ENCODE results near the gene ADAMTS16.
A peak's percentile ranks its signal among the peaks of the same experiment; 100 is the strongest.

Gene ADAMTS16

DNA sequence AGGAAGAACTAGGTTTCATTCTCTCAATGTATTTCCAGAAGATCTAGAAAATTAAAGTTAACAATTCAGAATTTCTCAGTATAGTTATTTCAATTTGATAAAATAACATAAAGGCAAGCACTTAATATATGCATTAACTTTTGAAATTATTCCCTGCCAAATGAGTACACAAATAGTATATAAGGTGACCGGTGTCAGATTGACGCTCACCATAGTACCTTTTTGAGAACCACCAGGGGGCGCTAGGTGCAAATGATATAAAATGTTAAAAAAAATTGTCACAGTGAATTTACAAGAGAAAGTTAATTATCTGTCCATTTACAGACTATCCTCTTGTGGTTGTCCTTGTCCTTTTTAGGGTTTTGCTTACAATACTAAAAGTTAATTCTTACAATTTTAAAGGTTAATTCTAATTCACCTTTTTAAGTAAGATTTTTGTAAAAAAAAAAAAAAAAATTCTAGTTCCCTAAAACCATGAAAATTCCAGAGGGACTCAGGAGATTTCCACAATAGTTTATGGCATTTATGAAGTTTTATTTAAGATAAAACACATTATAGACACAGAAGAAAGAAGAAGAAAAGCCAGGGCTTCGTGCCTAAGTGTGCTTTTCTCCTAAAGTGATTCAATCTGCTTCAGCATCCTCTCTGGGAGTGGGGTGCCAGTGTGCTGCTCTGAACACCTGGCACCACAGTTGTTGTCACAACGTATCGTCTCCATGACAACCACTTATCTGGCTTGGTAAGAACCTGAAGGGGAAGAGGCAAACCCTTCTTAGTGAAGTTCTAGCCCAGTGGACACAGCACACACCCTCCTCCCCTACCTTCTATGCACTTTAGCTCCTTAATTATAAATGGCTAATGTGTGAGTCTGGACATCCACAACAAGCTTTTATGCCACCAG is 1.7 kb downstream of the ADAMTS16 start:
- peak; percentile 46 for DNase-seq

DNA sequence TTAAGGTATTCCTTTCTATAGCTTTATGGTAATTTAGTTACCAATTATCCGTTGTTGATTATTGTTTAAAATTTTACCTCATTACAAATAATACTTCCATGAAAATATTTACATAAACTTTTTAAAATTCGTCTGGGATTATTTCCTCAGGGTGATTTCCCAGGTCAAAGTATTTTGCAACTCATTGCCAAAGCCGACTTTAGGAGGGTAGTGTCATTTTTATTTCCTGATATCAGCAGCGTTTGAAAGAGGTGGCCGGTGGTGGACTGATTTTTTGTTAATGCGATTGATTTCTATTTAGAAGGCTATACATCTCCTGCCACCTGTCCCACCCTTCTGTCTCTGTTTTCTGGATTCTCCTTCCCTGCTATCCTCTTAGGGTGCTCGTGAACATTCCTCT is 4.3 kb downstream of the ADAMTS16 start:
- no peak for DNase-seq

DNA sequence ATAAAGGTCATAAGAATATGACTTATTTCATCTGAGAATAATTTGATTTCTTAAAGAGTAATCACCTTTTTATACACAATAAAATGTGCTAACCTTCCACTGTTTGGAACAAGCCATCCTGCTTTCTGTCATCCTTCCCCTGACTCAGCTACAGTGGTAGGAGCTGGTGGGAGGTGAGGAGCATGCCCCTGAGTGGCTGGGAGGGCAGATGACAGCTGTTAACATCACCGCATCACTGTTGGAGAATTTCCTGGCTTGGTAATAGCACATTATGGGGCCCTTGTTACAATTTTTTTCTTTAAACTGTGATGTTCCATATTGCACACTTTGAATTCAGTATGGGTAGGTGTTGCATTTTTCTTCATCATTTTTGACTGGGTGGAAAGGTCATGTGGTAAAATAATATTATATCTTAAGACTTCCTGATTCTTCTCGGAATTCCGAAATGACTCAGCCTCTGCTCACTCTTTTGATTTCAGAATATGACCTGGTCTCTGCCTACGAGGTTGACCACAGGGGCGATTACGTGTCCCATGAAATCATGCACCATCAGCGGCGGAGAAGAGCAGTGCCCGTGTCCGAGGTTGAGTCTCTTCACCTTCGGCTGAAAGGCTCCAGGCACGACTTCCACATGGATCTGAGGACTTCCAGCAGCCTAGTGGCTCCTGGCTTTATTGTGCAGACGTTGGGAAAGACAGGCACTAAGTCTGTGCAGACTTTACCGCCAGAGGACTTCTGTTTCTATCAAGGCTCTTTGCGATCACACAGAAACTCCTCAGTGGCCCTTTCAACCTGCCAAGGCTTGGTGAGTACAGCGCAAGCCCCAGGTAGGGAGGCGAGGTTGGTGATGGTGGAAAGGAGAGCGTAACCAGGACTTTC is 5.8 kb downstream of the ADAMTS16 start:
- DNase-seq: no peak

DNA sequence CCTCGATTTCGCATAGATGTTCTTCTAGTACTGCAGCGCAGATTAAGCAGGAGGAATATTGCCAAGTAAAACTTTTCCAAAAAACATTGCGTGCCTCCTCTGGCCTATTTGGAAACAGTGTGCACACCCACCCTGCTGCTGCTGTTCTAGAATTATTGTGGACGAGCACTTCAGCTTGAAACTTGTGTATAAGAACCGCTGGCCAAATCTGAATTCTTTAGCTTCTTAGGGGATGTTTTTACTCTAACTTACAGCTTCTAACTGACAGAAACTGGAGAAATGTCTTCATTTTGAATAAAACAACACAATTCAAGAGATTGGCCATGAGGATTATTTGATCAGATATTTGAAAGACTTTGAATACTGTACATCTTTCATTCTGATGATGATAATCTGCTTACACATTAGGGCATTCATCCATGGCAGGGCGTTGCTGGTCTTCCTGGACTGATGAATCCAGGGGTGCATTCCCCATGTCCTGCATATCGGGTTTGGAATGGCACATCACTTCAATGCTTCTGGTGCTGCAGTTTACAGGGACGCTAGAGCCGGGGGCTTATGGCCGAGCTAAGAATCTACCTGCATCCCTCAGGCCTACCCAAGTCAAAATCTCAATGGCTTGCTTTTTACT is 6.5 kb downstream of the ADAMTS16 start:
- DNase-seq: no peak

DNA sequence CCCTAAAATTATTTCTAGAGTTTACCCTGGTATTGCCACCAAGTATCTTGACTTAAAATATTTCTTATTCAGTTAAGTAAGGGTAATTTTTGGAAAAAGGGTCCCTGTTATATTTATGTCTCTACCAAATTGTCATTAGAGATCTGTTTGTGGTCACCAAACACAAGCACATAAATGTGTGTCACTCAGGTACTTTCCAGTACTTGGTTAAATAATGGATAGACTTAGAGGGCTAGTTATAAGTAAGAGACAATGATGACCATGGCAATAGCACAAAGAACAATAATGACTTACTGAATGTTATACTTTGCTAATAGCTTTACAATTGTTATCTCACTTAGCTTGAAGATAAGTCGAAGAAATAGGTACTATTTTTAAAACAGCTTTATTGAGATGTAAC is 9.0 kb downstream of the ADAMTS16 start:
- no peak for DNase-seq

DNA sequence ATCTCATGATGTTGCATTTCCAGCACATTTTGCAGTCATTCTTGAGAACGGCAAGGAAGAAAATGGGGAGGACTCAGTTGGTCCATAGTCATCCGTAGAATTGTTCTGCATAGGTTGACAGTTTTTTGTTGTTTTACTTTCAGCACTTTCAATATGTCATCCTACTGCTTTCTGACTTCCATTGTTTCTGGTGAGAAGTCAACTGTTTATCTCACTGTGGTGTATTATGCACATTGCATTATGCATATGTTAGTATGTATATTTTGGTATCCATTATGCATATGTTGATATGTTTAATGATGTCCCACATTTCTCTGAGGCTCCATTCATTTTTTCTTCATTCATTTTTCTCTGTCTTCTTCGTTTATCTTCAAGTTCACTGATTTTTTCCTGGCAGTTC is 10.5 kb downstream of the ADAMTS16 start:
- no peak for DNase-seq

DNA sequence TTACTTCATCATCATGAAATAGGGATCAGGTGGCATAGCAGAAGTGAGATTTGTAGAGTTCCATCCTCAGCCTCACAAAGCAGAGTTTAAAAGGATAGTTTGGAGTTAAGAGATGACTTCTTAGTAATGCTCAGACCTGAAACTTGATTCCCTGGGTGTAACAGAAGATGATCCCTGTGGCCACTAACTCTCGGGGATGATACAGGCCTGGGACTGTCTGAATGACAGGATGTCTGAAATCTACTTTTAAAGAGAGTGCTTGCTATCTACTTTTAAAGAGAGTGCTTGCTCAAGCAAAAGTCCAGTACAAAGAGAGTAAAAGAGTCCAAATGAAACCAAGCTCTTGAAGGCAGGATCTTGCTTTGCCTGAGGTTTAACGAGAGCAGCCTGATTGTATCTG is 14.6 kb downstream of the ADAMTS16 start:
- DNase-seq: no peak

DNA sequence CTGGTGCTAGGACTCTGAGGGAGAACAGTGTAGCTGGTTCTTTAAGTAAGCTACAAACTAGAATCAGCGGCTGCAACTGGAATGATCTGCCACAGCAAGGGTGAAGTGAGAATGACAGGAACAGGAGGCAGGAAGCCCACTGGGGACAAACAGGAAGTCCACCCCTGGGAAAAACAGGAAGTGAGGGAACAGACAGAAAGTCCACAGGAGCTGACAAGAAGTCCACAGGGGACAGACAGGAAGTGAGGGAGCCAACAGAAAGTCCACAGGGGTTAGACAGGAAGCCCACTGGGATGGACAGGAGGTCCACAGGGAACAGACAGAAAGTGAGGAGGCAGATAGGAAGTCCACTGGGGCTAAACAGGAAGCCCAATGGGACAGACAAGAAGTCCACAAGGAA is 15.5 kb downstream of the ADAMTS16 start:
- DNase-seq: no peak

DNA sequence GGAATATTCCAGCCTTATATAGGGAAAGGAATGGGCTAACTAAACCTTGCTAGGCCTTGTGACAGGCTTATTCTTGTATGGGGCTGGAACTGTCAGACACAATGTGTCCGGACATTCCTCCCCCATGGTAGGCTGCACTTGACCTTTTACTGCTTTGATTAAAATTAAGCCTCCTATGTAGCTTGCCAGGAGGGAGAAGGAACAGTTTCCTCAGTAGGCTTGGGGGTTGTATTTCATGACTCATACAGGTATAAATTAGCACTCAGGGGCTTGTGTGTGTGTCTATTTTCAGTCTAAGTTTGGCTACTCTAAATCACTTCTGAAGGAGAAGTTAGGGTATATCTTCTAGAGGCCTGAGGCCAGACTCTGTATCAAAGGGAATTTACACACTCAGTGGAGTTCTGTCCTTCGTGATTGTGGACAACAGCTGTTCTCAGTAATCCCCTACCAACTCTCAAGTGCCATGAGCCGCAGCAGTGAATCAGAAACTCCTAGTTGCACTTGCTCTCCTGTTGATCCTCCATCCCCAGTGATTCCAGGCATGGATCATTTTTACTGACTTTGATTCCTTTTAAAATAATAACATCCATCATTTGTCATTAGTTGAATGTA is 16.4 kb downstream of the ADAMTS16 start:
- no peak for DNase-seq

DNA sequence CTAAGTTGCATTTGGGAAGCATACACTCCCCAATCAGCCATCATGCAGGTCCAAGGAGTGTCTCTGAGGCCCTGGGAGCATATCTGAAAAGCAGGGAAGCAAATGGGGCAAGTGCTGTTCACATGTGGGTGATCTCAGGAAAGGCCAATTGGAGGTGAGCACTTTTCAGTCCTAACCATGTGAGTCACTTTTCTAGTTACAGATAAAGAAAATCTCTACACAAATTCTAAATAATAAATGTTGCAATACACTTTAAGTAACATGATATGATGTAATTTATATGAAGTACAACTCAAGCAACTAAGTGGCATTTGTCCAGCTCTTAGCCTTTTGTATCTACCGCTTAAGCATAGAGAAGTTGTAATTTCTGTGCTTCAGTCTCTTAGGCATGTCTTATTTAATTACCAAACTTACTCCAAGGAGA is 18.4 kb downstream of the ADAMTS16 start:
- no peak for DNase-seq

DNA sequence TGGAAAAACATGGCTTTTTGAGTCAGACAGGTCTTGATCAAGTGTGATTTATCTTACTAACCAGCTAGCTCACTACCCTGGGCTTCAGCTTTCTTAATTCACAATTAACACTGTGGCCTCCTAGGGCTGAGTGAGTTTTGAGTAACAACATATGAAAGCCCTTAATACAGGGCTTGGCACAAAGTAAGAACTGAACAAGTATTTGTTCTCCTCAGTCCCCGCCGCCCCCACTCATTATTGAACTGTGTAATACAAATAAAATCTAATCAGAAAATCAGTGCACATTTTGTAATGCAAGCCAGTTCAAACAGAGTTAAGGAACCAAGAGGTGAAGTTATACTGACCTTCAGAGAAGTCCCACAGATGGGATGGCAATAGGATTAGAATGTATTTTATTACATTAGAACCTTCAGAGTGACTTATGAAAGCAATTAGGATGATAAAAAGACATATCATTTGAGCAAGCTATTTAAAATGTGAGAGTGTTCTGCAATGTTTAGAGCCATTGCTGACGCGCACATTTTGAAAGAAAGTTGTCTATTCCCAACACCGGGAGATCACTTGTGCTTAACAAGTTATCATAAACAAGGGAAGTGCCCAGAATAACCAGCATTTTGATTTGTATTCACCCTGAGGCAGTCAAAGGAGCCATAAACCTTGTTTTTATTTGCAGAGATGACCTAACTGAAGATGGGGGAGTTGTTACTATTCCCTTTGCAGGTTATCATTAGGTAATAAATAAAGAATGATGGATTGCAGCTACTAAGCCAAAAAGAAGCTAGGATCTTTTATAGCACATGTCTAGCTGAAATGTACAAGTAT is 19.4 kb downstream of the ADAMTS16 start:
- no peak for DNase-seq

DNA sequence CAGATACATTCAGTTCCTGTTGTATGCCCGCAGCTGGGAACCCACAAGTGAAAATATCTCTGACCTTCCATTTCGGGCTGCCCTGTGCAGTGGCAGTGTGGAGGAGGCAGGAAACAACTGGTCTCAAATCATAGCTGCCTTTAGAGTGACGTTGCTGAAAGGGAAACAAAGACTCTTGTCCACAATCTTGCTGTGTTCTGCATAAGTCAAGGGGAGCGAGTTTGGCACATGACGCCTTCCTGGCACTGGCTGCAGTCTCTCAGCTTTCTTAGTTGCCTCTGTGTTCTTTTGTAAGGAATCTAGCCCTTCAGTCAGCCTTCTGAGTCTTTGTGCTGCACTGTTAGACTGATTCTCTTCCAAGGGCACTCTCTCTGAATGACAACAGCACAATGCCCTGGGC is 24.0 kb downstream of the ADAMTS16 start:
- DNase-seq: no peak

DNA sequence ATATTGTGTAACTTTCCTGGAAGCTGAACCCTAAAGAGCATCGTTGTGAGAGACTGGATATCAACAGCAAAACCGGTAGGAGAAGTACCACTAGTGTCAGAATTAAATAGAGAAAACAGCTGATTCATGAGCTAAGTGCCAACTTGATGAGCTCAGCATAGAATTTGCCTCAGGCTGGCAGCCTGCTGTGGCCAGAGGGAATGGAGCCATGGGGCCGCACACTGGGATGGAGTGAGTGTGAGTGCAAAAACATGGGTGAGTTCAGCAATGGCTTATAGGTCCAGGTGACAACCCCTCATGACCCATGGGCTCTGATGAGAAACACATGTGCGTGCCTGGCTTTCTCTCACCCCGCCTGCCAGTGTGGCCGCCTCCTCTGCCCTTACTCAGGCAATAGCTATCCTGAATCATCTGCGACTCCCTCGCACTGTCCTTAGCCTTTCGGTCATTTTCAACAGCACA is 25.4 kb downstream of the ADAMTS16 start:
- no peak for DNase-seq

DNA sequence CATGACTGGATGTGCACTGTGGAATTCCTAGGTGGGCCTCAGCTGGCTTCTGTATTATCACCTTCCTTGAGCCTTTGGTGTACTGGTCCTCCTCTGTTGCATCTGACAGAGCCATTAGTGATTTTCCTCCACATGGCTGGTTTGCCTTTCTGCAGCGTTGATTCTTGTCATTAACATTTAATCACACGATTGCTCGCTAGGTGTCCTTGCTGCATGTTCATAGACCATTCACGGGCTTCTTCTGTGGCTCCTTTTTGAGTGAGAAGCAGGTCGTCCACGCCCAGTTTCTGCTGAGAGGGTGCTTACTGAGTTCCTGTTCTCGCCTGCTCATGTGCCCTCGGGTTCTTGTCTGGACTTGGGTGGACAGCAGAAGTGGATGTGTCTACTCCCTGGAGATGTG is 29.3 kb downstream of the ADAMTS16 start:
- no peak for DNase-seq

DNA sequence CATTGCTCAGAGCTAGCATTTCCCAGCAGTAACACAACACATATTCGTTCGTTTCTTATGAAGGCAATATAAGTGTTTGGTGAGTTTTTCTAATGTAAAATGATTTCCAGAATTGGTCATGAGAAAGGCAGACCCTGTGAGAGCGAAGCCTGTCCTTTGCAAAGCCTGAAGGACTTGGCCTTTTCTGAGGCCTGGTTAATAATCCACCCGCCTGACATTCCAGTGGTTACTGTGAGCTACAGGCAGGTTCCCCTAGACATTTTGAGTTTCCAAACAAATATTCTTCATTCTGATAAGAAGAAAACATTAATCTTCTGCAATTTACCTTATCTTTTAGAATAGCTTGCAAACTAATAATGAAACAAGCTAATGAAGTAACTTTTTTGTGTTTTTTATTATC is 38.0 kb downstream of the ADAMTS16 start:
- no peak for DNase-seq

DNA sequence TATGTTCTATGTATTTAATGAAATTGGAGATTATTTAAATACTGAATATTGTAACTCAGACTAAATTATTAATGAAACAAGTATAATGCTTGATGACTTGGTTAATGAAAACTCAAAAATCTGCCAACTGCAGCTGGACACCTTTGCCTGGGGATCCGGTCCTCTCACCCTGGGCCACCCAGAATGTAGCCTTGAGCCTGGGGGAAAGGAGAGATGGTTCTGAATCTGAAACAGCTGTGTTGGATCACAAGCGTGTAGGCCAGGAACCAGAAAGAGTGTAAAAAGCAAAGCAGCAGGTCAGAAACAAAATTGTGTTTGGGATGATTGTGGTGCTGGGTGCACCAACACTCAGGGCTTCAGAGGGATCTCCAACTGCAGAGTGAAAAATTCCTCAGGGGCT is 38.5 kb downstream of the ADAMTS16 start:
- no peak for DNase-seq

DNA sequence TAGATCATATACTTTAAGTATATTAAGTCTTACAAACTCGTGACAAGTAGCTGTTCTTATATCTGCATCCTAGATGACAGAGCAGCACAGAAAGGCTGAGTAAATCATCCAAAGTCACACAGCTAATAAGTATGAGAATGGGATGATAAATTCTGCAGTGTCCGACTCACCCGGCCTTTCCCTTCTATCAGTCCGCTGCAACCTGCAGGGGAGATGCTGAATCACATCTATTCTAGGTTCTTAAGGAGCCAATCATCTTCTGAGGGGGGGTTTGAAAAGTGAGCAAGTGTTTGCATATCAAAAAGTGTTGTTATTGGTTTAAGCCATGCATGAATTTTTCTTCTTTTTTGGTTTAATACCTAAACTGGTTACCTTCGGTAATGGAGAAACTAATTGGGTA is 38.9 kb downstream of the ADAMTS16 start:
- DNase-seq: no peak

DNA sequence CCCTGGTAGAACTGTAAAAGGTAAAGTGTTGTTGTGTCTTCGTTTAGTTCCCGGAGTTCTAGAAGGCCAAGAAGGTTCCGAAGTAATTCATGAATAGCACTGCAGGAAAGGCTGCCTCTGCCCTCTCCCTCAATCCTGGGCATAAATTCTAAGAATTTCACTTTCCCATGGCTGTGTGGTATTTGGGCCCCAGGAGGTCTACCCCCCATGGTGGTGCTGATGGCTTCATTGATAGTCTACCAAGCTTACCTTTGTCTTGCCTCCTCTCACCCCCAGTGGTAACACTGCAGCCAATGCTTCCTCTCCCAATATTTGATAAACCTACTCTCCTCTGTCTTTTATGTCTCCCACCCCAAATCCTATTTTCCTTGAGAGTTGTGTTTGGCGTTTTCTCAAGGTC is 39.5 kb downstream of the ADAMTS16 start:
- no peak for DNase-seq

DNA sequence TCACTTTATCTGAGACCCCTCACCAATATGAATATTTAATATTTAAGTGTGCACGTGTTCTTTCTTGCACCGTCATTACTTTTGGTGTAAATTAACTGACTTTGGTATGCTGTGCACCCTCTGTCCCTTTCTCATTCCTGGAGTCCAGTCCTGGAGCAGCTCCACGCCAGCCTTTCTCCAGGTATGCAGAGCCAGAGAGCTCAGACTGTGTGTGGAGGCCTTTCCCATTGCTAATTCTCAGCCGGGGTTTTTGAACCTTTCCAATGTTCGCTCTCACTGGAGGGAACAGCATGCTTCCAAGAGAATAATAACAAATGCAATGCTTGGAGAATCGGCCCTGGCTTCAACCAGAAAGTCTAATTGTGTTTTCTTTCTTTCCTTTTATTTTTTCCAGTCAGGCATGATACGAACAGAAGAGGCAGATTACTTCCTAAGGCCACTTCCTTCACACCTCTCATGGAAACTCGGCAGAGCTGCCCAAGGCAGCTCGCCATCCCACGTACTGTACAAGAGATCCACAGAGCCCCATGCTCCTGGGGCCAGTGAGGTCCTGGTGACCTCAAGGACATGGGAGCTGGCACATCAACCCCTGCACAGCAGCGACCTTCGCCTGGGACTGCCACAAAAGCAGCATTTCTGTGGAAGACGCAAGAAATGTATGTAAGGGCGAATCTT is 41.7 kb downstream of the ADAMTS16 start:
- DNase-seq: no peak

DNA sequence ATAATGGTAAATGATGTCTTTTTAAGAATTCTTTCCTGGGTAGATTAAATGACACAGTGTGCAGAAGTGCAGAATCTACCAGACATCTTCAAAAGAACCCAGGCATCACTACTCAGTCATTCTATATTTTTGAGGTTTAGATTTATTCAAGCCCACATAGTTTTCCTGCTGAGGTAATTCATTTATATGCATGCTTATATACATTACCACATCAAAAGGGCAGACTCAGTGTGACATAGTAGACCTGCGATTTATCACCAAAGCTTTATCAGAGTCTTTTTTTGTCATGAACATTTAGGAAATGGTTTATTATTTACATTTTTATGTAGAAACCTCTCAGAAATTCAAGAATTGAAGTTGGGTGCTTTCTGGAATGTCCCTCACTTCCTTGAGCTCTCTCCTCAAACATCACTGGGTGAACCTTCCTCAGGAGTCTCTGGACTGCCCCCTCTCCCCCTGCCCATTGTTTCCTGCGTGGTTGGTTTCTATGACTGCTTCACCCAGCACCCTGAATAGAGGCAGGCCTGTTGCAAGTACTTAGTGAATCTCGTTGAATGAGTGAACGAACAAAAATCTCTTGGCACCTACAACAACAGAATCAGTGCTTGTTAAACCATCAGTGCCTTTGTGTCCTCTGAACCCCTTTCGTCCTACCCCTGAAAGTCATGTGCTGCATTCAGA is 42.5 kb downstream of the ADAMTS16 start:
- DNase-seq: no peak

DNA sequence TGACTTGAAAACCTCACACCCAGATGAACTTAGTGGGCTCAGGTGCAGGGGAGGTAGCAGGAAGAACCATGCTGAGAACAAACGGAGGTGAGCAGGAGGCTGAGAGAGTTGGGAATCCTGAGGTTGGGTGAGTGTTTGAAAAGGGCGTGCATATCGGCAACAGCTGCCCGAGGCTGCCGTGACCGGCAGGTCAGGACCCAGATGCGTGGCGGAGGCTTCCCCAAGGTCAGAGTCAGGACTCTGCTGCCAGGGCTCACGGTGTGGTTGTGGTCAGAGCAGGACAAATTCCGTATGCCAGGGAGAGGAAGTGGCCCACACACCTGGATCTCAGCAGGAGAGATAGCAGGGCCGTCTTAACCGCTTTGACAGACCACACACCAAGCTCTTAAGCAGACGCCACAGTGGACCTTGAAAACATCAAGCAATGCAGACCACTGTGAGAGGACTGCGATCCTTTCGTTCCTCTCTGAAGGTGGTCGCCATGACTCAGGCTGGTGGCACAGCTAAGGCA is 43.1 kb downstream of the ADAMTS16 start:
- no peak for DNase-seq

Measured in NCI-H1417 treated with DMSO at 0.1 percent for 48 hours (cell line).